ENCODE measurements around the gene CISD3.

The CISD3 gene

GRCh38 chr17:38706505-38707216 lies 23.5 kb upstream of the CISD3 start:
- DNase-seq (ENCODE audit: insufficient read length, low spot score) (no peak), FAIRE-seq (no peak)

GRCh38 chr17:38707678-38708351 lies 22.3 kb upstream of the CISD3 start:
- DNase-seq (ENCODE audit: insufficient read length, low spot score) (no peak), FAIRE-seq (no peak)

- FAIRE-seq (no peak), DNase-seq (ENCODE audit: insufficient read length, low spot score) (no peak)
Measured at GRCh38 chr17:38709104-38709820, 20.9 kb upstream of the CISD3 start.

- FAIRE-seq, result no peak
Measured at GRCh38 chr17:38709864-38710603, 20.1 kb upstream of the CISD3 start.

GRCh38 chr17:38710604-38710962 lies 19.6 kb upstream of the CISD3 start:
- no peak for FAIRE-seq

More at GRCh38 chr17:38709864-38710603, 20.1 kb upstream of the CISD3 start:
- no peak for DNase-seq (ENCODE audit: insufficient read length, low spot score)

GRCh38 chr17:38710985-38711384 lies 19.2 kb upstream of the CISD3 start:
- FAIRE-seq (no peak), DNase-seq (ENCODE audit: insufficient read length, low spot score) (no peak)

More at GRCh38 chr17:38710604-38710962, 19.6 kb upstream of the CISD3 start:
- no peak for DNase-seq (ENCODE audit: insufficient read length, low spot score)

- no peak for DNase-seq (ENCODE audit: insufficient read length, low spot score)
- FAIRE-seq, result no peak
Measured at GRCh38 chr17:38711792-38712571, 18.2 kb upstream of the CISD3 start.

GRCh38 chr17:38712593-38712992 lies 17.5 kb upstream of the CISD3 start:
- DNase-seq (ENCODE audit: insufficient read length, low spot score) (no peak), FAIRE-seq (no peak)

GRCh38 chr17:38713456-38714075 lies 16.6 kb upstream of the CISD3 start:
- FAIRE-seq, result no peak
- no peak for DNase-seq (ENCODE audit: insufficient read length, low spot score)

GRCh38 chr17:38715216-38715943 lies 14.8 kb upstream of the CISD3 start:
- FAIRE-seq, result no peak

GRCh38 chr17:38716368-38717005 lies 13.7 kb upstream of the CISD3 start:
- DNase-seq (ENCODE audit: insufficient read length, low spot score), result no peak
- no peak for FAIRE-seq

More at GRCh38 chr17:38715216-38715943, 14.8 kb upstream of the CISD3 start:
- no peak for DNase-seq (ENCODE audit: insufficient read length, low spot score)

- no peak for FAIRE-seq
- DNase-seq (ENCODE audit: insufficient read length, low spot score), result no peak
Measured at GRCh38 chr17:38717139-38717745, 12.9 kb upstream of the CISD3 start.

GRCh38 chr17:38719289-38719942 lies 10.7 kb upstream of the CISD3 start:
- no peak for FAIRE-seq
- no peak for DNase-seq (ENCODE audit: insufficient read length, low spot score)

GRCh38 chr17:38719943-38720641 lies 10.0 kb upstream of the CISD3 start:
- no peak for FAIRE-seq
- no peak for DNase-seq (ENCODE audit: insufficient read length, low spot score)

GRCh38 chr17:38720941-38721340 lies 9.2 kb upstream of the CISD3 start:
- FAIRE-seq (no peak), DNase-seq (ENCODE audit: insufficient read length, low spot score) (no peak)

- DNase-seq (ENCODE audit: insufficient read length, low spot score) (no peak), FAIRE-seq (no peak)
Measured at GRCh38 chr17:38721802-38722201, 8.3 kb upstream of the CISD3 start.

GRCh38 chr17:38724337-38724988 lies 5.7 kb upstream of the CISD3 start:
- FAIRE-seq, result no peak
- no peak for DNase-seq (ENCODE audit: insufficient read length, low spot score)

All from HTR-8/SVneo (cell line).